ENCODE data around the gene ACTRT3. TPM values are rescaled to one million over a fixed set of nuclear protein-coding genes. Genes with fewer than 3 reads are reported as not detected.
A peak's percentile ranks its signal among the peaks of the same experiment; 100 is the strongest.

Gene ACTRT3
- total RNA-seq, 5 donors from 2014 or later (not counting 1 experiment from before 2014, with no cell fraction given): 0.15 to 0.28 TPM; not detected in 3

DNA sequence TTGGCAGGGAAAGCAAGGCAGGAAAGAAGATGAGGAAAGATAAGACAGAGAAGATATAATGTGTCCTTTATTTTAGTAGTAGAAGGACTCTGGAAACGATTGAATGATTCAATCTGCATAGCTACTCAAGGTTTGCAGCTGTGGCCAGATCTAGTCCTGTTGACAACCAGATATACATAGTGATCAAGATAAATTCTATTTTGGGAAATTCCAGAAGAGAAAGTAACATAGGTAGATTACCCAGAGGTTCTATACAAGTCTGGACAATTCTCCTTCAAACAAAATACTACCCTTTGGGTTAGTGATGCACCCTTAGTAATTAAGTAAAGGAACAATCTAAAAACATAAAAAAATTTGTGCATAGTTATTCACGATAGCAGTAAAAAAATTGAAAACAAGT lies 13.9 kb downstream of the ACTRT3 start:
- POLR2A ChIA-PET: no interaction called here
- peaks cover 13 to 17% (median 13%) of the 10 kb centered on the region in 3 donors for H3K4me1 Mint-ChIP-seq

GRCh38 chr3:169754711-169755110 lies 14.7 kb downstream of the ACTRT3 start:
- H3K27me3 Mint-ChIP-seq: peaks cover 7 to 17% of the 10 kb centered on the region in 2 donors

More for the DNA sequence above, 13.9 kb downstream of the ACTRT3 start:
- H3K27ac Mint-ChIP-seq: no peak overlapping the region
- H3K9me3 Mint-ChIP-seq: no peaks in the 10 kb centered on the region
- peaks cover 7 to 14% of the 10 kb centered on the region in 2 donors for H3K27me3 Mint-ChIP-seq
- no peaks in the 10 kb centered on the region for H3K9me3 ChIP-seq
- ATAC-seq (replicated peaks in 1 of 4): no peak
- H3K27ac ChIP-seq (ENCODE audit: low read length): no peak overlapping the region
- H3K27me3 ChIP-seq (replicated peaks in 1 of 2; ENCODE audit: control insufficient read depth in 2 of 2, extremely low read depth in 1 of 2, insufficient read depth in 2 of 2, low read length in 1 of 2): no peaks in the 10 kb centered on the region
- no CpG with 5 or more reads among the region's 2 CpGs for WGBS (ENCODE audit: insufficient coverage)
- DNase-seq: no peak
- CTCF ChIA-PET: no interaction called here
- no peak overlapping the region for H3K4me3 Mint-ChIP-seq
- no peaks in the 10 kb centered on the region for H3K36me3 ChIP-seq (ENCODE audit: control insufficient read depth in 2 of 2, extremely low read depth in 1 of 2, insufficient read depth in 1 of 2, low read length in 1 of 2)
- peaks cover 0 to 12% of the 10 kb centered on the region in 2 experiments for H3K4me1 ChIP-seq (ENCODE audit: control insufficient read depth in 1 of 2, extremely low read depth in 1 of 2, insufficient read depth in 2 of 2, low read length in 2 of 2)
- no peak overlapping the region for H3K4me3 ChIP-seq (ENCODE audit: control insufficient read depth in 1 of 2, extremely low read depth in 1 of 2, low read length in 1 of 2)
- H3K36me3 Mint-ChIP-seq: no peaks in the 10 kb centered on the region

GRCh38 chr3:169751875-169752274 lies 17.5 kb downstream of the ACTRT3 start:
- ATAC-seq (replicated peaks in 1 of 4) (no peak), DNase-seq (no peak)
- H3K4me3 Mint-ChIP-seq: no peak overlapping the region
- POLR2A ChIA-PET: interaction anchor here in 1 of 2 donors (0.7 kb wide), 1 partner anchor 10 kb away, joined by 4 read pairs; no protein-coding TSS in a partner anchor
- H3K27ac Mint-ChIP-seq: no peak overlapping the region
- no peaks in the 10 kb centered on the region for H3K36me3 ChIP-seq (ENCODE audit: control insufficient read depth in 2 of 2, extremely low read depth in 1 of 2, insufficient read depth in 1 of 2, low read length in 1 of 2)
- peaks cover 0 to 6% of the 10 kb centered on the region in 2 experiments for H3K27me3 ChIP-seq (replicated peaks in 1 of 2; ENCODE audit: control insufficient read depth in 2 of 2, extremely low read depth in 1 of 2, insufficient read depth in 2 of 2, low read length in 1 of 2)
- no peaks in the 10 kb centered on the region for H3K9me3 Mint-ChIP-seq
- H3K4me3 ChIP-seq (ENCODE audit: control insufficient read depth in 1 of 2, extremely low read depth in 1 of 2, low read length in 1 of 2): no peak overlapping the region
- no peaks in the 10 kb centered on the region for H3K9me3 ChIP-seq
- H3K27me3 Mint-ChIP-seq: peaks cover 24 to 35% of the 10 kb centered on the region in 2 donors
- H3K4me1 Mint-ChIP-seq: peaks cover 0 to 9% (median 6%) of the 10 kb centered on the region in 3 donors
- no peaks in the 10 kb centered on the region for H3K4me1 ChIP-seq (ENCODE audit: control insufficient read depth in 1 of 2, extremely low read depth in 1 of 2, insufficient read depth in 2 of 2, low read length in 2 of 2)
- no CpG with 5 or more reads among the region's 2 CpGs for WGBS (ENCODE audit: insufficient coverage)
- no peaks in the 10 kb centered on the region for H3K36me3 Mint-ChIP-seq
- no peak overlapping the region for H3K27ac ChIP-seq (ENCODE audit: low read length)
- CTCF ChIA-PET: no interaction called here

More at GRCh38 chr3:169754711-169755110, 14.7 kb downstream of the ACTRT3 start:
- Histone ChIP-seq H3K4me3 (ENCODE audit: control insufficient read depth in 1 of 2, extremely low read depth in 1 of 2, low read length in 1 of 2) (no peak overlapping the region), H3K4me1 (ENCODE audit: control insufficient read depth in 1 of 2, extremely low read depth in 1 of 2, insufficient read depth in 2 of 2, low read length in 2 of 2) (peaks cover 0 to 10% of the 10 kb centered on the region in 2 experiments), H3K9me3 (no peaks in the 10 kb centered on the region), H3K36me3 (ENCODE audit: control insufficient read depth in 2 of 2, extremely low read depth in 1 of 2, insufficient read depth in 1 of 2, low read length in 1 of 2) (no peaks in the 10 kb centered on the region), H3K27me3 (replicated peaks in 1 of 2; ENCODE audit: control insufficient read depth in 2 of 2, extremely low read depth in 1 of 2, insufficient read depth in 2 of 2, low read length in 1 of 2) (peaks cover 0 to 1% of the 10 kb centered on the region in 2 experiments), H3K27ac (ENCODE audit: low read length) (no peak overlapping the region)
- Mint-ChIP-seq H3K27ac (no peak overlapping the region), H3K36me3 (no peaks in the 10 kb centered on the region), H3K4me1 (peaks cover 12 to 15% (median 13%) of the 10 kb centered on the region in 3 donors), H3K4me3 (no peak overlapping the region), H3K9me3 (no peaks in the 10 kb centered on the region)
- ChIA-PET CTCF (interaction anchor here in 1 of 2 donors (0.5 kb wide), 1 partner anchor 1235 kb away, joined by 4 read pairs; no protein-coding TSS in a partner anchor), POLR2A (no interaction called here)
- no peak for ATAC-seq (replicated peaks in 1 of 4)
- WGBS (ENCODE audit: insufficient coverage): 94% methylated on average over 2 of the region's 3 CpGs
- no peak for DNase-seq

DNA sequence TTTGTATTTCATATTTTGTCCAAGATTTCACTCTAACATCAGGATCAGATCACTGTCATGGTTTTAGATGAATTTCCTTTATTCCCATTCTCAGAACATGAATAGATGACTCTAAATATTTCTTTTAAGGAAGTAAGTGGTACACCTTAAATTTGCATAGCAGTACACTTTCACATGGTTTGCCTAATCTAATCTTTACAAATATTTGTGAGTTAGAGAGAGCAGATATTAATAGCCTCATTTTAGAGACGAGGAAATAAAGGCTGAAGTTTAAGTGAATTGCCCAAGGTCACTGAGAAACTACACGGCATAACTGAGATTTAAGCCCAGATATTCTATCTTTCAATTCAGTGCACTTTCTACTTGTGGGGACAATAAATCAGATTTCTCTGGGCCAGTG lies 18.7 kb downstream of the ACTRT3 start:
- Mint-ChIP-seq H3K27me3 (peaks cover 36 to 39% of the 10 kb centered on the region in 2 donors), H3K4me3 (no peak overlapping the region), H3K36me3 (no peaks in the 10 kb centered on the region), H3K9me3 (no peaks in the 10 kb centered on the region), H3K4me1 (peaks cover 0 to 9% (median 6%) of the 10 kb centered on the region in 3 donors), H3K27ac (no peak overlapping the region)
- no peak for ATAC-seq (replicated peaks in 1 of 4)
- WGBS (ENCODE audit: insufficient coverage): 100% methylated on average over 1 of the region's 2 CpGs
- POLR2A ChIA-PET: no interaction called here
- Histone ChIP-seq H3K4me3 (ENCODE audit: control insufficient read depth in 1 of 2, extremely low read depth in 1 of 2, low read length in 1 of 2) (no peak overlapping the region), H3K36me3 (ENCODE audit: control insufficient read depth in 2 of 2, extremely low read depth in 1 of 2, insufficient read depth in 1 of 2, low read length in 1 of 2) (no peaks in the 10 kb centered on the region), H3K9me3 (no peaks in the 10 kb centered on the region), H3K27me3 (replicated peaks in 1 of 2; ENCODE audit: control insufficient read depth in 2 of 2, extremely low read depth in 1 of 2, insufficient read depth in 2 of 2, low read length in 1 of 2) (peaks cover 0 to 6% of the 10 kb centered on the region in 2 experiments), H3K4me1 (ENCODE audit: control insufficient read depth in 1 of 2, extremely low read depth in 1 of 2, insufficient read depth in 2 of 2, low read length in 2 of 2) (no peaks in the 10 kb centered on the region), H3K27ac (ENCODE audit: low read length) (no peak overlapping the region)
- CTCF ChIA-PET: interaction anchor here in 1 of 2 donors (0.5 kb wide), 1 partner anchor 297 kb away, joined by 5 read pairs; no protein-coding TSS in a partner anchor
- no peak for DNase-seq

DNA sequence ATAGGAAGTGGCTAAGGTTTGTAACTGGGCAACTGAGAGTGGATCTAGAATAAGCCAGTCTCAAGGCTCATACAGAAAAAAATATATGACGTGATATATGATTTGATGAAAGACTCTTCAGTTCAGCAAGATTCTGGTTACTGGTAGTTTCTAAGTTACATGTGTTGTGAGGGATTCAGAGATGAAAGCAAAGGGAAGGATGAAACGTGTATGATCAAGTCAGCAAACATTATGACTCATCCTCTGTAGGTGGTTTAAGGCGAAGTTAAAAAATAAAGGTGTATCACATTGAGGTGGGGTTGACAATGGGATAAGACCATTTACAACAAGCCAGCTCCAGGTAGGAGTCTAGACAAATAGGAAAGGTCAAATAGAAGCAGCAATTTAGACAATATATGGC lies 20.7 kb downstream of the ACTRT3 start:
- WGBS (ENCODE audit: insufficient coverage): 0% methylated on average over 2 of the region's 3 CpGs
- Mint-ChIP-seq H3K4me3 (no peak overlapping the region), H3K4me1 (peaks cover 0 to 9% (median 6%) of the 10 kb centered on the region in 3 donors), H3K27ac (peak overlapping the region in 1 of 2 donors; percentile 4), H3K36me3 (no peaks in the 10 kb centered on the region), H3K9me3 (no peaks in the 10 kb centered on the region), H3K27me3 (peaks cover 36 to 39% of the 10 kb centered on the region in 2 donors)
- DNase-seq (no peak), ATAC-seq (replicated peaks in 1 of 4) (peak; percentile 52 to 76 (median 62))
- ChIA-PET POLR2A (no interaction called here), CTCF (no interaction called here)
- Histone ChIP-seq H3K36me3 (ENCODE audit: control insufficient read depth in 2 of 2, extremely low read depth in 1 of 2, insufficient read depth in 1 of 2, low read length in 1 of 2) (no peaks in the 10 kb centered on the region), H3K27ac (ENCODE audit: low read length) (no peak overlapping the region), H3K4me1 (ENCODE audit: control insufficient read depth in 1 of 2, extremely low read depth in 1 of 2, insufficient read depth in 2 of 2, low read length in 2 of 2) (no peaks in the 10 kb centered on the region), H3K27me3 (replicated peaks in 1 of 2; ENCODE audit: control insufficient read depth in 2 of 2, extremely low read depth in 1 of 2, insufficient read depth in 2 of 2, low read length in 1 of 2) (peaks cover 0 to 6% of the 10 kb centered on the region in 2 experiments), H3K4me3 (ENCODE audit: control insufficient read depth in 1 of 2, extremely low read depth in 1 of 2, low read length in 1 of 2) (no peak overlapping the region), H3K9me3 (no peaks in the 10 kb centered on the region)

DNA sequence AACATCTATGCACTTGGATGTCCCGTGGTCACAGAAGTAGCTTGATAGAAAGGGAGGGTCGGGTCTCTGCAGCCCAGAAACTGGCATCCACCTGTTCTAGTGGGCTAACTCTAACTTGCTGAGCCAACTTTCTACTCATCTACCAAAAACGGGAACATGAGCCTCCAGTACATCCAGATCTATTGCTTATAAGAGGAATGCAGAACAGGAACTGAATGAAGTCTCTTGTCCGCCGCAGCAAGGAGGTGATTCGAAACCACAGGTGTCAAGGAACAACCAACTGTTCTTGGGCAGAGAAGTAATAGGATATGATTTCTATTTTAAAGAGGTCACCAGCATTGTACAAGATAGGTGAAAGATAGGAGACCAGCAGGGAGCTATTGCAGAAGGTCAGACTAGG lies 22.4 kb downstream of the ACTRT3 start:
- Mint-ChIP-seq H3K27me3 (peaks cover 32 to 34% of the 10 kb centered on the region in 2 donors), H3K4me3 (no peak overlapping the region), H3K9me3 (no peaks in the 10 kb centered on the region), H3K4me1 (peaks cover 0 to 9% (median 6%) of the 10 kb centered on the region in 3 donors), H3K36me3 (no peaks in the 10 kb centered on the region), H3K27ac (no peak overlapping the region)
- Histone ChIP-seq H3K27me3 (replicated peaks in 1 of 2; ENCODE audit: control insufficient read depth in 2 of 2, extremely low read depth in 1 of 2, insufficient read depth in 2 of 2, low read length in 1 of 2) (peaks cover 0 to 6% of the 10 kb centered on the region in 2 experiments), H3K4me1 (ENCODE audit: control insufficient read depth in 1 of 2, extremely low read depth in 1 of 2, insufficient read depth in 2 of 2, low read length in 2 of 2) (no peaks in the 10 kb centered on the region), H3K4me3 (ENCODE audit: control insufficient read depth in 1 of 2, extremely low read depth in 1 of 2, low read length in 1 of 2) (no peak overlapping the region), H3K9me3 (no peaks in the 10 kb centered on the region), H3K36me3 (ENCODE audit: control insufficient read depth in 2 of 2, extremely low read depth in 1 of 2, insufficient read depth in 1 of 2, low read length in 1 of 2) (no peaks in the 10 kb centered on the region), H3K27ac (ENCODE audit: low read length) (no peak overlapping the region)
- POLR2A ChIA-PET: no interaction called here
- ATAC-seq (replicated peaks in 1 of 4) (no peak), DNase-seq (no peak)
- WGBS (ENCODE audit: insufficient coverage): no CpG with 5 or more reads among the region's 6 CpGs
- CTCF ChIA-PET: no interaction called here

All from T-cell (primary cell).